GM04503 (cell line): ENCODE data around the gene IL25.
"Not testable (repeated sequence)": the region's sequence is repeated elsewhere in the genome, so short reads cannot be mapped to it uniquely, and the experiment has no call there.

Experiments
- DNase-seq: peaks from one replicate; pipeline ENCODE4 v3.0.0-alpha.2; 2012; ENCODE audit warnings: low read depth

Gene IL25

GRCh38 chr14:23376482-23377197 lies 4.0 kb downstream of the IL25 start, which contains the start of gene CMTM5:
Gene CMTM5, plus strand, starts transcription at chr14:23377046. Its CDS starts 206 bp downstream, at chr14:23377252.
- no peak for DNase-seq

- DNase-seq = no peak
These were observed 4.6 kb downstream of the IL25 start for GRCh38 chr14:23377198-23377550.

- DNase-seq = no peak
These were observed 5.3 kb downstream of the IL25 start for GRCh38 chr14:23377573-23378563.

GRCh38 chr14:23378612-23379220 lies 6.1 kb downstream of the IL25 start:
- DNase-seq = no peak

GRCh38 chr14:23379366-23380196 lies 7.0 kb downstream of the IL25 start:
- no peak for DNase-seq

GRCh38 chr14:23380197-23380914 lies 7.7 kb downstream of the IL25 start:
- no peak for DNase-seq

GRCh38 chr14:23380976-23381375 lies 8.4 kb downstream of the IL25 start:
- DNase-seq = no peak

GRCh38 chr14:23381871-23382270 lies 9.3 kb downstream of the IL25 start:
- DNase-seq = no peak

GRCh38 chr14:23382276-23382675 lies 9.7 kb downstream of the IL25 start:
- no peak for DNase-seq

- DNase-seq = no peak
These were observed 10.3 kb downstream of the IL25 start for GRCh38 chr14:23382731-23383440.

- DNase-seq = no peak
These were observed 11.9 kb downstream of the IL25 start for GRCh38 chr14:23384364-23385080.

- no peak for DNase-seq
These were observed 12.6 kb downstream of the IL25 start for GRCh38 chr14:23385244-23385641.

GRCh38 chr14:23385642-23386265 lies 13.1 kb downstream of the IL25 start:
- no peak for DNase-seq

- not testable (repeated sequence) for DNase-seq
These were observed 13.7 kb downstream of the IL25 start for GRCh38 chr14:23386266-23386657.

GRCh38 chr14:23386999-23387398 lies 14.4 kb downstream of the IL25 start:
- no peak for DNase-seq

GRCh38 chr14:23387916-23388882 lies 15.6 kb downstream of the IL25 start:
- DNase-seq = no peak

GRCh38 chr14:23388996-23389395 lies 16.4 kb downstream of the IL25 start:
- DNase-seq = no peak

GRCh38 chr14:23389396-23389795 lies 16.8 kb downstream of the IL25 start:
- DNase-seq = no peak
